GM19238 (cell line): Measurements from ENCODE around the gene STK25.

Experiments
- DNase-seq: peaks from one replicate; pipeline ENCODE4 v3.0.0; 2011; ENCODE audit warnings: low spot score; ENCODE audit not compliant: insufficient read length

The STK25 gene

DNA sequence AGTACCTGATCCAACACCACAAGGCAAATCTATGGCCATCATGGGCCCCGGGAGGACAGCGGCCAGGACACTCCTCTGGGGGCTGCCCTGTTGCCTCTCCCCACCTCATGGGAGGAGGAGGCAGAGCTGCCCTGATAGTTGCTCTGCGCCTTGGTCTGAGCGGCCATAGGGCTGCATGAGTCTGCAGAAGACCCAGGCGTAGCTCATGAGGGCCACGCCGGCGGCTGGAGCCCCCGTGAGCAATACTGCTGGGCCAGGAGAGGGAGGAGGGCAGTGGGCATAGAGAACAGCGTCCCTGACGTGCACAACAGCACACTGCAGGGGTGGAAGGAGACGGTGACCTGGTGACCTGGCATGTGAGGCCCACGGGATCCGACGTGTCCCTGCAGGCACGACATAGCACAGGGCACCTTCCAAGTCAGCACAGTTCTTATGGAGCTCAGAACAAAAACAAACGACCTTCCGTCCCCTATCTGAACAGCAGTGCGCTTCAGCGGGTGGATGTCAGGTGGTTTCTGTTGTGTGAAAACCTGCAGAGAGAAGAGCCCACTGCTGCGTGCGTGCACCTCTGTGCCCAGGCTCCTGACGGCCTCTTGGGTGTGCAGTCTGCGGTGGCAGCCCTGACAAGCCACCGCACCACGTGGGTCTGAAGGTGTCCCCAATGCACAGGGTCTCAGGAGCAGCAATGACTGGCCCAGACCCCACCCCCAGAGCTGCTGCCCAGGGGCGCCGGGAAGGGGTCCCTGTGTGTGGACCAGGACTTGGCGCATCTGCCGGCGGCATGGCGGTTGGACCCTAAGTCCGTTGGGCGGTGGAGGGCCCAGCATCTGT is 13.0 kb downstream of the STK25 start:
- no peak for DNase-seq

DNA sequence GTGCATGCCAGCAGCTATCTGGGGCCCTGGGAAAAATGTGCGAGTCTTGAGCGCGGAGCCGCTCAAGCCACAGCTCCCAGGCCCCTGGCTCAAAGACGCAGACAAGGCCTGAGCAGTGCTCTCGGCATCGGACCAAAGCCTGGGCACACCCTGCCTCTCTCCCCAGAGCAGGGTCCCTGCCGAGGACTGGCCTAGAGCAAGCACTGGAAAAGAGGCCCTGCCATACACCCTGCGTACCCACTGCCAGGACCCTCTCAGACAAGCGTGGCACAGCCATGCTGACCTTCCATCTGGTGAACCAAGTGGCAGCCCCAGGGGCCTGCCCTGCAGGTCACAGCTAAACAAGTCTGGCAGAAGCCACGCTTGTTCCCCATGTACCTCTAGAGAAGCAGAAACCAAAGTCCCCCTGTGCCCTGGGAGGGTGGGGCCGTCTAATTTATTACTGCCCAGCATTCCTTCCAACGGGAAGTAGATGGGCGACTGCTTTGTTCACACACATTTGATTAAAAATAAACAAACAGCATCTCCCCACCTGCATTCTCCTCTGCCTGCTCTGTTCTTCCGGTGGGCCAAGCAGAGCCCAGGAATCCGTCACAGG is 14.0 kb downstream of the STK25 start:
- no peak for DNase-seq

DNA sequence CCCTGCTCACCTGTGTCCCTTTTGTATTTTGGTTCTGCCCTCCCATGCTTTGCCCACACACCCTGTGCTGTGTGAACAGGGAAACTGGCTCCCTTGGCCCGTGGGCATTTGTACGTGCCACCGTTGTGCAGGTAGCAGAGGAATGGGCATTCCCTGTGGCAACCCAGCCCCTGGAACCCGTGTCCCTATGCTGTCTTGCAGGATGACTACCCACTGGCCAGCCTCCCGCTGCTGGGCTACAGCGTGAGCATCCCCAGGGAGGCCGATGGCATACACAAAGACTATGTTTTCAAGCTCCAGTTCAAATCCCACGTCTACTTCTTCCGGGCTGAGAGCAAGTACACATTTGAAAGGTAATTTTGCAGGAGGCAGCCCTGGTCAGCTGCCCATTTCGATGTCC is 15.3 kb downstream of the STK25 start:
- DNase-seq: no peak

DNA sequence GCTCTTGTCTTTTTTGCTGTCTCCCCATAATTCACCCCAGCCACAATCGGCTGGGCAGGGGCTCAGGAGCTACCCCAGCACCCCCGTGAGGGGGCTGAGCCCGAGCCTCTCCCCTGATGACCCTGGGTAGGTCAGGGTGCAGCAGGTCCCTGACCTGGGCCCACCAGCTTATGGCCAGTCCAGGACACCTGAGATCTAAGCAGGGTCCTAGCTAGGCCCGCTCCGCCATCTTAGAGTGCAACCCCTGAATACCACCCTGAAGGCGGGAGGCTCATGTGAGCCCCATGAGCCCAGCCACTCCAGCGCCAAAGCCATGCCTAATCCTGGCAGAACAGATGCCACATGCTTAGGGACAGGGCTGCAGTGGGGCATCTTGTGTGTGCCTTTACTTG is 16.2 kb downstream of the STK25 start:
- DNase-seq: no peak

DNA sequence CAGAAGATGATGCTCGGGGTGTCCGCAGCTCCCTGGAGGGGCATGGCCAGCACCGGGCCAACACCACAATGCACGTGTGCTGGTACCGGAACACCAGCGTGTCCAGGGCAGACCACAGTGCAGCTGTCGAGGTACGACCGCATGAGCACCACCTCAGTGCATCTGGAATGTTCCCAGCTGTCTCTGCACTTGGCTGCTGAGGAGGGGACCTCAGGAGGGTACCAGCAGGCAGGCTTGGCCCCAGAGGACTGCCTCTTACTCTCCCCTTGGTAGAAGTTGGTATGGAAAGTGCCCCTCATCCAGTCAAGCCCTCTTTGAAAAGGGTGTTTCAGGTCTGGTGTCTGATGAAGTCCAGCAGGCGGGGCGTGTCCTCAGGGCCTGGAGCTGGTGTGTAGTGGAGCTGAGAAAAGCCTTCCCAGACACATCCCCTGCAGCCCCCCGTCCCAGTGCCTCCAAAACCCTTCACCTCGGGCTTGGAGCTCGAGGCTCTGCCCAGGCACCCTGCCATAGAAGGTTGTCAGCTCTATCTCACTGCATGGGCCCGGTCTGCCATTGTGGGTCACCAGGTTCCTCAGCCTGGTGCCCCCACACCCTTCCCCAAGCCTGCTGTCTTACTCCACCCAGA is 16.7 kb downstream of the STK25 start:
- no peak for DNase-seq

DNA sequence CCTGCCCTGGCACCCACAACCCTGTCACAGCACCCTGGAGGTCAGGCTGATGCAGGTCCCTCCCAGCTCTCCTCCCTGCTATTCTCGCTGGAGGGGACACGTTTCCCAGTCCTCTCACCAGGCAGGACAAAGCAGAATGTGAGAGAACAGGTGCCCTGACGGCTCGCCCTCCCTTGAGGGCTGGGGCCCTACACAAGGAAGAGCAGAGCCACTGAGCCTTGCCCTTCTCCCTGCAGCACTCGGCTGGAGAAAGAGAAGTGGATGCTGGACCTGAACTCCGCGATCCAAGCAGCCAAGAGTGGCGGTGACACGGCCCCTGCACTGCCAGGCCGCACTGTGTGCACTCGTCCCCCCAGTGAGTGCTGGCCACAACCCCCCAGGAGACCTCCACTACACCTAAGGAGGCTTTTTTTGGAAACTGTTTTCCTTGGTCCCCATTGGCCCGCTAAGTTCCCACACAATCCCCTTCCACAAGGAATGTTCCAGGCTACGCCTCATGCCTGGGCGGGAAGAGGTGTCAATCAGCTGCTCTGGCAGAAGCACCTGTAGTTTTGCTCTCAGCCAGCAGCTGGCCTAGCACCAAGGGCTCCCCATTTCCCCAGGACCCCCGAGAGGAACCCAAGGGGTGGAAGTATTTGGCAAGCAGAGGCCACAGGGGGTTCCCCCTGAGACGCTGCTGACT is 17.4 kb downstream of the STK25 start:
- DNase-seq: no peak

DNA sequence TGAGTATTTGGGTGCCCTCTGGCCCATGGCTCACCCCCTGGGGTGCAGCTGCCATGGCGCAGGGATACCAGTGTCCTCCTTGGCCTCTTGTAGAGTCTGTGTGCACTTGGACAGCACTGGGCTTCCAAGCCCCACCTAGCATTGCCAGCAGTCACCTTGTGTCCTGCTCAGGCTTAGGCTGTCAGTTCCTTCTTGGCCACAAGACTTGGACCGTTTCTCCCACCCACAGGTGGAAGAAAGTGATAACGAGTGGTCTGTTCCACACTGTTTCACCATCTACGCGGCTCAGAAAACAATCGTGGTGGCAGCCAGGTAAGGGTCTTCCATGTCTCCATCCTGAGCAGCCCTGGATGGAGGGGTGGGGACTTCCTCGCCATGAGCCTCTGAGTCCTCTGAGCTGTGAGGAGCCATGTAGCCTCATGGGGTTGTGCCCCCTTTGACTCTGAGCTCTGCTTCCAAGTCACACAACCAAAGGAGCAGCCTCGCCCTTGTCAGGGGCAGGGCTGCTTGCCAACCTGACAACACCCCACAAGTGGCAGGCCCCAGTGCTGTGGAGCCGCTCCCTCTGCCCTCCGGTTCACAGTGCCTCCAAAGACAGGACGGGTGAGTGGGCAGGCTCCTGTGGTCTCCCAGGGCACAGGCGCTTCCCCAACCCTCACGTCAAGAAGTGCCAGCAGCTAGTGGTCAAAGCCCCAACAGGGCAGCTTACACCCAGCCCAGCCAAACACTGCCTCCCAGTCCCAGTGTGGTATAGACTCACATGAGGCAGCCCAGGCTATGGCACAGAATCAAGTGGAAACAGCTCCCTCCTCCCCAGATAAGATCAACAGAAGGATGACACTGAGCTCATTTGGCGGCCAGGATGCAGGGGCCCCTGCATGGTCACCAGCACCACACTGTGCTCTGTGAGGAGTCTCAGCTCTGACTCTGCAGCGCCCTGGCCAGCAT is 18.4 kb downstream of the STK25 start:
- no peak for DNase-seq

DNA sequence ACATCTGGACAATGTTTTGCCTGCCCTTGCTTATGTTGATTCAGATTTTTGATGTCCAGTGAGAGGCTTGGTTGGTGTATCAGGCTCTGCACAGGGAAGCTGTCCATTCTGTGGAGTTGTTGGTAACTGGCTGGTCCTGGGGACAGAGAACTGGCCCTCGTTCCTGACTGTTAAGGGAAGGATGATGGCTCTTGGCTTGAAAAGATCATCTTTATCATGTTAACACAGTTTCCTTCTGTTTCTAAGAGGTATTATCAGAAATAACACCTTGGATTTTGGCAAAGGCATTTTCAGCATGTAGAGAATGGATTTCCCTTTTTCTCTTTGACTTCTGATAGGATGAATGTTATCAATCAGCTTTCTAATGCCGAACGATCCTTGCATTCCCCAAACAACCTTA is 19.3 kb downstream of the STK25 start:
- no peak for DNase-seq

DNA sequence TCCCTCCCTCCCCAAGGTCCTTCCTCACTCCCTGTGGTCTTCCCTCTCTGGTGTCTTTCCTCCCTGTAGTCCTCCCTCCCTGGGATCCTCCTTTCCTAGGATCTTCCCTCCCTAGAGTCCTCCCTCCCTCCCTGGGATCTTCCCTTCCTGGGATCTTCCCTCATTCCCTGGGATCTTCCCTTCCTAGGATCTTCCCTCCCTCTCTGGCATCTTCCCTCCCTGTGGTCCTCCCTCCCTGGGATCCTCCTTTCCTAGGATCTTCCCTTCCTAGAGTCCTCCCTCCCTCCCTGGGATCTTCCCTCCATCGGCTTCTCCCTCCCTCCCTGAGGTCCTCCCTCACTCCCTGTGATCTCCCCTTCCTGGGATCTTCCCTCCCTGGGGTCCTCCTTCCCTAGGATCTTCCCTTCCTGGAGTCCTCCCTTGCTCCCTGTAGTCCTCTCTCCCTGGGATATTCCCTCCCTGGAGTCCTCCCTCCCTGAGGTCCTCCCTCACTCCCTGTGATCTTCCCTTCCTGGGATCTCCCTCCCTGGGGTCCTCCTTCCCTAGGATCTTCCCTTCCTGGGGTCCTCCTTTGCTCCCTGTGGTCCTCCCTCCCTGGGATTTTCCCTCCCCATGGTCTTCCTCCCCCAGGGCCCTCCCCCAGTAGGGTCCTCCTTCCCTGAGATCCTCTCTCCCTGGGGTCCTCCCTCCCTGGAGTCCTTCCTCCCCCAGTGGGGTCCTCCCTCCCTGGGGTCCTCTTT is 23.0 kb downstream of the STK25 start:
- DNase-seq: no peak

DNA sequence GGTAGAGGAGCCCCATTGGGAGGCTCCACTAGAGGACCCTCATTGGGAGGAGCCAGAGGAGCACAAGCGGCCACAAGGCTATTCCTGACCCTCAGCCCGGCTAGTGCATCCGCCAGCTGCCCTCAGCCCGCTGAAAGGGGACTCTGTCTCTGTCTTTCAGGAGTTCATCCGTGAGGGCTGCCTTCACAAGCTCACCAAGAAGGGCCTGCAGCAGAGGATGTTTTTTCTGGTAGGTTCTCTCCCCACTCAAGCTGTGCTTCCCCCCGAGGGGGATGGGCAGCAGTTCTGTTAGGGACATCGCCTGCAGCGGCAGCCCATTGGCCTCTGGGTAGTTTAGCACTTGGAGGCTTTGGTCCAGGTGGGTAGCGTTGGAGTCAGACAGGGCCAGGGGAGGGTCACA is 25.1 kb downstream of the STK25 start:
- DNase-seq: no peak

DNA sequence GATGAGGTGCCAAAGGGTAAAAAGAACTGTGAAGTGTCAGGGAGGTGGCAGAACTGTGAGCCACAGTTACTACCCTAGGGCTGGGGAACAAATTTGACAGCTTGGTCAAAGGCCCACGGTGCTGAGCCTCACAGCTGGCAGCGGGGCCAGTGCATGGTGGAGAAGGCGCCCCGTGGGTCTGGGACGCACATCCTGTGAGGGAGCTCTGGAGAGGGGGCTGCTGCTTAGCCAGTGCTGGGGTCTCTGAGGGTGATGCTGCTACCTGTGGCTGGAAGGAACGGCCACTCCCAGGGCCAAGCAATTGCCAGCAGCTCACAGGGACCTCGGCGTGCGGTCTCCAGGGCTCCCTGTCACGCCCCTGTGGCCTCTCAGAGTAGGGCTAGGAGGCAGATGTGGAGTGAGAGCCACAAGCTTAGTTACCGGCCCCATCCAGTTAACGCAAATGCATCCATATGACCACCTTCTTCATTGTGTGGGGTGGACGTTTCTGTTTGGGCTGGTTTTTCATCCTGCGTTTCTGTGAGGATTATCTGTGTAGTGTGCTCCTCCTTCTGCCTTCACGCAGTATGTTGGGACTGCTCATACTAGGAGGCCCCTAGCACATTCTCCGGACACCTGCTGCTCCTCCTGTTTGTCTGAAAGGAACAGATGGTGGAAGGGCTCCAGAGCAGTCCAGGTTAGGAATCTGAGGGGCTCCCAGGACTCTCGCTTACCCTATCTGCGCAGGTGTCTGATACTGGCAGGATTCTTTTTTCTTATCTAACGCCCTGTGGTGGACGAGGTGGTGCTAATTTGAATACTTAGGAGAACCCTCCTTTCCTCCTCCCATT is 26.0 kb downstream of the STK25 start:
- no peak for DNase-seq

DNA sequence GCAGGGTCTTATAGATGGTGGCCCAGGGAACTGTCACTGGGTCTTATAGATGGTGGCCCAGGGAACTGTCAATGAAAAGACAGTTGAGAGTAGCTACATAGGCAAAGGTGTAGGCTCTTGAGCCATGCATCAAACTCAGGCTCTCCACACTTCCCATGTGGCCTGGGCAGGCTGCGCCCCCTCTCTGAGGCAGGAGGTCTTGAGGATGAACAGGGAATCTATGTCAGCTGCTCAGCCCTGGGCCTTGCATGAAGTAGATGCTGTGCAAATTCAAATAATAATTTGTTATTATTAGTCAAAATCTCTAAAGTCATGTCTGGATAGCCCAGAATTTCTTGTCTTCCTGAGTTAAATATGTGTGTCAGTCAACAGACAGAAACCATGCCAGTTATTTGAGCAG is 26.7 kb downstream of the STK25 start:
- no peak for DNase-seq

DNA sequence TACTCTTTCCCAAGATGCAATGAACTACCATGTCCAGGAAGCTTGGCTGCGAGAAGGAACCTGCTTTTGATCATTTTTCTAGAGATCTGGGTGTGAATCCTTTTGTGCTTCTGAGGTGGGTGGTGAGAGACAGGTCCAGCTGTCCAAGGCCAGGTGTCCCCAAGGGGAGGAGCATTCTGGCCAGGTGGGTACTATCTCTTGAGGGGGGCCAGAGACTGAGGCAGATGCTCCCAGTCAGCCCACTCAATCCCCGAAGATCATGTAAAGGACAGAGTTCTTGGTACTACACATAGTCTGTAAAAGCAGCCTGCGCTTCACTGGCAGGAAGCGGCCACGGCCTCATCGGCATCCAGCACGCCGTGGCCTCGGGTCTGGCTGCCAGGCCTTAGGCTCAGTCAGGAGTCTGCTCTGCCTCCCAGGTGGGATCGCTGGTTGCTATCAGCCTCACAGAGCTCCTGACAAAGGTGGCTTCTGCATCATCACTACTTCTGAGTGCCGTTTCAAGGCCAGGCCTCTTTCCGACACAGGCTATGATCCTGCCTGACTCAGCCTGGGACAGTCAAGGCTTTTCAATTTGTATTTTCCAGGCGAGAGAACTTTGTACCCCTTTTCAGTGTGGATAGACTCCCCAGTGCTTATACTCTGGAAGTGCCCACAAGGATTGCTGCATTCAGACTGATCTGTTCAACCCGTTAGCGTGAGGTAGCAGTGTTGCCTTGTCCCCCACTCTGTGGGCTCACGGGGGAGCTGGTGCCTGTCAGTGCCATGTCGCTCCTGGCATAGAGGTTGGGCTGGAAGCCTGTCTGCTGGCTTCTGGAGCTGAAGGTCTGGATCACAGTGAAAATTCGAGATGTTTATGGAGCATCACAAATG is 29.1 kb downstream of the STK25 start:
- DNase-seq: no peak

DNA sequence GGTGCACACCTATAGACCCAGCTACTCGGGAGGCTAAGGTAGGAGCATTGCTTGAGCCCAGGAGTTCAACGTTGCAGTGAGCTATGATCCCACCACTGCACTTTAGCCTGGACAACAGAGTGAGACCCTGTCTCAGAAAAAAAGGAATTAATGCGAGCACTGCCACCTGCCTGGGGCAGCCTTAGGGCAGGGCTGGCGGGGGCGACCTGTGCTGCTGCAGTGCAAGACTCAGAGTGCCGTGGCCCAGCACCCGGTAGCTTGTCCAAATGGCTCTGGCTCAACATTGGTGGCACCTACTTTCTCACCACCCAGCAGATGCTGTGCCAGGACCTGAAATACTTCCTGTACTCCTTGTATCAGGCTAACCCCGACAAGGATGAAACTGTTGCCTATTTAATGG is 30.2 kb downstream of the STK25 start:
- DNase-seq: no peak

DNA sequence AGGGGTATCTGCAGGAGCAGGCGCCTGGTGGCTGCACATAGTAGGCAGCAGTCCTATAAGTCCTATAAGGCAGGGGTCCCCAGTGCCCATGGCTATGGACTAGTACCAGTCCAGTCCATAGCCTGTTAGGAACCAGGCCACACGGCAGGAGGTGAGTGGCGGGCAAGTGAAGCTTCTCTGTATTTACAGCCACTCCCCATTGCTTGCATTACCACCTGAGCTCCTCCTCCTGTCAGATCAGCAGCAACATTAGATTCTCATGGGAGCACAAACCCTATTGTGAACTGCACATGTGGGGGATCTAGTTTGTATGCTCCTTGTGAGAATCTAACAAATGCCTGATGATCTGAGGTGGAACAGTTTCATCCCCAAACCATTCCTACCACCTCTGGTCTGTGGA is 33.1 kb downstream of the STK25 start:
- DNase-seq: no peak

DNA sequence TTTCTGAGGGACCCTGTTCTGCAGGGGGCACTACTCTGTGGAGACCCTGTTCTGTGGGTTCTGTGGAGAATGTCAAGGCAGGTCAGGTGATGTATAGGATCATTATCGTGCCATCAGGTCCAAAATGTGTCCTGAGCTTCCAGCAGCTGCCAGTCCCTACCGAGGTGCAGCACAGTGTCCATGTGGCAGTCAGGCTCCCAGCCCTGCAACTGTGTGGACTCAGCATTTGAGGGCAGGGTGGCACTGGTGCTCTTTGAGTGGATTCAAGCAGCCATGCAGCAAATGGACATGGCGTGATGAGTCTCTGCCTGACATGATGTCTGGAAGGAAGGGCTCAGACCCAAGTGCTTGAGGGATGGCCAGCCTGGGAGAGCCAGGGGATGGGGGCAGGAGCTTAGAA is 35.0 kb downstream of the STK25 start:
- no peak for DNase-seq

DNA sequence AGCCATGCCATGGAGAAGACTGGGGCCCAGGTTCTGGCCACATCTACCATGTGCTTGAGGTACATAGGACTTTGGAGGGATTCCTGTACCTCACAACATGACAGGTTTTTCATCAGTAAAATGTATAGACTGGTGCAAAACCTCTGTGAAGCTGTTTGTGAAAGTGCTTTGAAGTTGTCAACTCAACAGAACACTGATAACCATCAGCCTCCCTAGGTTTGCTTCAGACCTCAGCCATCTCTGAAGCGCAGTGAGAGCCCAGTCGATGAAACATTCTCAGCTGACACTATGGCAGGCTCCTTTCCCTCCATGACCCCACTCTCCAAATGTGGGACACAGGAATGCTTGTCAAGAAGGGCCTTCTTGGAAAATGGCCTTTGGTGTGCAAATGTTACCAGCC is 38.6 kb downstream of the STK25 start:
- no peak for DNase-seq

DNA sequence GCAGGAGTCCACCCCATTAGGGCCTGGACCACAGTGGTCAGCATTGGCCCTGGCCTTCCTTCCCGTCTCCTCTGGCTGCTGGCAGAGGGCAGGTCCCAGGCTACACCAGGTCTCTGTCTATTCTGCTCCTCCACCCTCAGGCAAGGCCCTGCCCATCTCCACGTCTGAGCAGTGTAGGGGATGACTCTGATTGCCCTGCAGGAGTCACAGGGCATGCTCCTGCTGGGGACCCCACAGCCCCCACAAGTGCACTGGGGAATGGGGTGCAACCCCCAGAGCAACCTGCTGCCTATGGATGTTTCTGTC is 40.0 kb downstream of the STK25 start:
- no peak for DNase-seq
